CD4-positive, alpha-beta memory T cell (primary cell): ENCODE measurements around the gene ITPRIP. TPM values are rescaled to one million over a fixed set of nuclear protein-coding genes. Genes with fewer than 3 reads are reported as not detected.
A peak's percentile ranks its signal among the peaks of the same experiment; 100 is the strongest.

Experiments
- CTCF ChIA-PET: fragments of 350-600 bp; sonication (Branson Sonifier 250); formaldehyde crosslinking; loops from one replicate; lab custom pipeline; 2021; ENCODE audit warnings: inconsistent platforms; ENCODE audit not compliant: partially characterized antibody; lab: Charles Lee
- POLR2A ChIA-PET: fragments of 350-600 bp; sonication (Branson Sonifier 250); formaldehyde crosslinking; loops from one replicate; lab custom pipeline; 2021; ENCODE audit not compliant: partially characterized antibody; lab: Charles Lee
- DNase-seq, 5 donors: peaks; one replicate each; pipeline versions ENCODE4 v3.0.0 to v3.0.0-alpha.2; 2020 to 2022; ENCODE audit warnings: mixed read lengths in 1 of 5
- H3K27ac ChIP-seq: one replicate; pipeline ENCODE4 v1.7.0; 2013; ENCODE audit warnings: low read depth, low read length
- H3K27me3 ChIP-seq: 2 replicates; pipeline ENCODE4 v1.7.0; 2013; ENCODE audit warnings: mild to moderate bottlenecking, low read length, moderate library complexity; ENCODE audit not compliant: insufficient read depth
- H3K36me3 ChIP-seq: 2 replicates; pipeline ENCODE4 v1.7.0; 2013; ENCODE audit warnings: mild to moderate bottlenecking, low read length, moderate library complexity; ENCODE audit not compliant: insufficient read depth
- H3K4me1 ChIP-seq: 2 replicates; pipeline ENCODE4 v1.7.0; 2013; ENCODE audit warnings: mild to moderate bottlenecking, low read length, moderate library complexity; ENCODE audit not compliant: insufficient read depth
- H3K4me3 ChIP-seq, 2 donors: one replicate each; pipeline ENCODE4 v1.7.0; 2013; ENCODE audit warnings: low read length in 2 of 2, mild to moderate bottlenecking in 1 of 2
- H3K9me3 ChIP-seq, 2 donors: one replicate each; pipeline ENCODE4 v1.7.0; 2013; ENCODE audit warnings: low read length in 2 of 2, control low read depth in 1 of 2; ENCODE audit not compliant: control insufficient read depth in 1 of 2
- H3K27ac Mint-ChIP-seq, 7 donors: one replicate each; pipeline ENCODE4 v1.8.0; 2020 to 2021; ENCODE audit warnings: mixed read lengths in 7 of 7, mild to moderate bottlenecking in 6 of 7, inconsistent platforms in 3 of 7, moderate library complexity in 3 of 7
- H3K27me3 Mint-ChIP-seq, 2 donors: one replicate each; pipeline ENCODE4 v1.8.0; 2020 to 2021; ENCODE audit warnings: mixed read lengths in 2 of 2
- H3K36me3 Mint-ChIP-seq, 2 donors: one replicate each; pipeline ENCODE4 v1.8.0; 2020 to 2021; ENCODE audit warnings: mixed read lengths in 2 of 2, inconsistent platforms in 1 of 2, mild to moderate bottlenecking in 1 of 2
- H3K4me1 Mint-ChIP-seq, 4 donors: one replicate each; pipeline ENCODE4 v1.8.0; 2020 to 2021; ENCODE audit warnings: mixed read lengths in 4 of 4, mild to moderate bottlenecking in 1 of 4
- H3K4me3 Mint-ChIP-seq, 8 donors: one replicate each; pipeline ENCODE4 v1.8.0; 2020 to 2021; ENCODE audit warnings: mixed read lengths in 8 of 8, mild to moderate bottlenecking in 7 of 8, moderate library complexity in 6 of 8, inconsistent platforms in 3 of 8
- H3K9me3 Mint-ChIP-seq, 8 donors: one replicate each; pipeline ENCODE4 v1.8.0; 2020 to 2021; ENCODE audit warnings: mixed read lengths in 8 of 8, mild to moderate bottlenecking in 5 of 8, inconsistent platforms in 3 of 8, moderate library complexity in 1 of 8
- intact Hi-C: fragments of 100-400 bp; cut with micrococcal nuclease; formaldehyde crosslinking; loops from one replicate; pipeline ENCODE4 v1.15.1; 2023
- polyA plus RNA-seq, 2 donors: library from polyadenylated mRNA; unstranded; fragments of 300-500 nt; fragmentation: Illumina TruSeq; gene quantifications; one replicate each; pipeline ENCODE4 v1.2.3, GENCODE V29; 2021
- total RNA-seq, 2 experiments: library from RNA; stranded (reverse); gene quantifications; one replicate each; pipeline ENCODE4 v1.2.3, GENCODE V29; 2021

Gene ITPRIP
- total and polyA plus RNA-seq, 4 experiments from 2014 or later, result 10.3 to 15.7 (median 14.2) TPM

DNA sequence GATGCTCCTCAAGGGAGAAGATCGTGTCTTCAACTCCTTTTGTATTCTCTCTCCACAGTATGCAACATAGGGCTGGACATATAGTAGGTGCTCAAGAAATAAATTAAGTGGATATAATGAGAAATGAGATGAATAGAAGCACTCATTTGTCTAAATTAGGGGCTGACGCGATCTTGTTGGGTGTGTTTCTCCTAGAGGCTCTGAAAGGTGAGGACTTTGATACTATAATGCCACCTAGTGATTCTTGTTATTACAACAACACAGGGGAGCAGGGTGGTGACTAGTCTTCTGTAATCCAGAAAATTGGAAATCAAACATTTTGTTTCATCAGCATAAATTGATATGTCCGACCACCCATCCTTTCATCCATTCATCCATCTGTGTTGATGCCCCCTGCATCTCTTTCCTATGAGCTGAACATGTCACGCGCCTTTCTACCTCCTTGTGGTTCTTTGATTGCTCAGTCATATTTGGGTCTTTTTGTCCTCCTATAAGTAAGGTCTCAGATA is 11.9 kb upstream of the ITPRIP start:
- POLR2A ChIA-PET, result interaction anchor here (5.1 to 6.1 kb wide), 2 partner anchors 13 to 43 kb away, joined by 43 to 74 read pairs; partner anchors contain the start of gene ITPRIP
- peak; percentile 53 to 76 (median 70) for DNase-seq
- no peak overlapping the region for H3K27ac ChIP-seq

DNA sequence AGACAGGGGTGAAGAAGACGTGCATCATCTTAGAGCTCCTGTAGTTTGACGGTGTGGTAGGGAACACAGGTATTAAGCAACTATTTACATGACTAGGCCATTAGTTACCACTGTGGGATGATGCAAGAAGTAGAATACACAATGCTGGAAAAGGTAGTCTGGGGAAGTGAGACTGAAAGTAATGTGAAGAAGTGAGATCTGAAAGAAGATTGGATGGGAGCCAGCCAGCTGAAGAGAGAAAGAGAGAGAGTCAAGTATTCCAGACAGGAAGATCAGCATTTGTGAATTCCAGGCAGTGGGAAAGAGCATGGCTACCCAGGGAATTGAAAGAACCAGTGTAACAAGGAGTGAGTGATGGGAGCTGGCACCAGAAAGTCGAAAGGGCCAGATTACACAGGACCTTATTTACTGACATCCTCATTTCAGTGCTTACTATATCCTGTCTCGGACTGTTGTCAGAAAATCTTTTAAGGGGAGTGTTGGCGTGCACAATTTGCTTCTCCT is 11.4 kb upstream of the ITPRIP start:
- H3K36me3 Mint-ChIP-seq, result no peaks in the 10 kb centered on the region
- Histone ChIP-seq H3K27ac (no peak overlapping the region), H3K27me3 (no peaks in the 10 kb centered on the region), H3K4me1 (peaks cover 41% of the 10 kb centered on the region), H3K4me3 (no peak overlapping the region), H3K9me3 (no peaks in the 10 kb centered on the region), H3K36me3 (no peaks in the 10 kb centered on the region)
- no peaks in the 10 kb centered on the region for H3K27me3 Mint-ChIP-seq
- intact Hi-C loops, result loop anchor here (1.0 to 2.0 kb wide), 3 partner anchors 21 to 58 kb away; no protein-coding TSS in a partner anchor
- ChIA-PET CTCF (interaction anchor here (2.3 to 11.8 kb wide), 9 partner anchors 11 to 75 kb away, joined by 7 to 481 read pairs (median 38); partner anchors contain the start of gene ITPRIP), POLR2A (interaction anchor here (5.1 to 6.1 kb wide), 2 partner anchors 12 to 43 kb away, joined by 43 to 74 read pairs; partner anchors contain the start of gene ITPRIP)
- peaks cover 0 to 2% (median 0%) of the 10 kb centered on the region in 8 donors for H3K9me3 Mint-ChIP-seq
- no peak overlapping the region for H3K27ac Mint-ChIP-seq
- no peak overlapping the region for H3K4me3 Mint-ChIP-seq
- no peak for DNase-seq
- H3K4me1 Mint-ChIP-seq, result peaks cover 19 to 31% (median 26%) of the 10 kb centered on the region in 4 donors

More for the DNA sequence above, 11.9 kb upstream of the ITPRIP start:
- CTCF ChIA-PET, result interaction anchor here (0.7 to 11.8 kb wide), 15 partner anchors 9 to 95 kb away, joined by 3 to 481 read pairs (median 16); partner anchors contain the start of genes GSTO1 and ITPRIP
- Mint-ChIP-seq H3K4me1 (peaks cover 19 to 31% (median 26%) of the 10 kb centered on the region in 4 donors), H3K27ac (no peak overlapping the region), H3K4me3 (no peak overlapping the region), H3K9me3 (peaks cover 0 to 2% (median 0%) of the 10 kb centered on the region in 8 donors), H3K36me3 (no peaks in the 10 kb centered on the region), H3K27me3 (no peaks in the 10 kb centered on the region)
- intact Hi-C loops, result loop anchor here (1.0 to 2.0 kb wide), 3 partner anchors 21 to 59 kb away; no protein-coding TSS in a partner anchor
- H3K4me1 ChIP-seq, result peaks cover 41% of the 10 kb centered on the region
- H3K27me3 ChIP-seq, result no peaks in the 10 kb centered on the region
- H3K4me3 ChIP-seq, result no peak overlapping the region
- H3K36me3 ChIP-seq, result no peaks in the 10 kb centered on the region
- no peaks in the 10 kb centered on the region for H3K9me3 ChIP-seq

- no peaks in the 10 kb centered on the region for H3K36me3 ChIP-seq
- peaks cover 32% of the 10 kb centered on the region for H3K4me1 ChIP-seq
- Mint-ChIP-seq H3K9me3 (peaks cover 0 to 2% (median 0%) of the 10 kb centered on the region in 8 donors), H3K27me3 (no peaks in the 10 kb centered on the region), H3K27ac (peak overlapping the region in 1 of 7 donors; percentile 5), H3K4me3 (no peak overlapping the region), H3K4me1 (peaks cover 19 to 31% (median 26%) of the 10 kb centered on the region in 4 donors), H3K36me3 (no peaks in the 10 kb centered on the region)
- CTCF ChIA-PET, result interaction anchor here (3.4 to 11.8 kb wide), 3 partner anchors 43 to 74 kb away, joined by 16 to 481 read pairs (median 449); no protein-coding TSS in a partner anchor
- no peaks in the 10 kb centered on the region for H3K27me3 ChIP-seq
- DNase-seq, result no peak
- intact Hi-C loops, result no loop called here
- no peaks in the 10 kb centered on the region for H3K9me3 ChIP-seq
- no peak overlapping the region for H3K27ac ChIP-seq
- POLR2A ChIA-PET, result interaction anchor here (6.1 kb wide), 1 partner anchor 42 kb away, joined by 74 read pairs; no protein-coding TSS in a partner anchor
- no peak overlapping the region for H3K4me3 ChIP-seq
Measured at GRCh38 chr10:104348601-104349000, 10.3 kb upstream of the ITPRIP start.

- no peak for DNase-seq
- intact Hi-C loops, result no loop called here
- H3K9me3 Mint-ChIP-seq, result peaks cover 0 to 2% (median 0%) of the 10 kb centered on the region in 8 donors
- no peaks in the 10 kb centered on the region for H3K36me3 Mint-ChIP-seq
- Histone ChIP-seq H3K4me1 (peaks cover 23% of the 10 kb centered on the region), H3K27me3 (no peaks in the 10 kb centered on the region), H3K27ac (no peak overlapping the region), H3K4me3 (no peak overlapping the region), H3K36me3 (no peaks in the 10 kb centered on the region), H3K9me3 (no peaks in the 10 kb centered on the region)
- ChIA-PET POLR2A (interaction anchor here (0.6 to 1.6 kb wide), 5 partner anchors 9 to 227 kb away, joined by 3 to 7 read pairs (median 4); partner anchors contain the start of gene ITPRIP), CTCF (interaction anchor here (1.3 to 11.8 kb wide), 5 partner anchors 9 to 73 kb away, joined by 3 to 481 read pairs (median 16); no protein-coding TSS in a partner anchor)
- H3K4me3 Mint-ChIP-seq, result no peak overlapping the region
- H3K27ac Mint-ChIP-seq, result no peak overlapping the region
- H3K4me1 Mint-ChIP-seq, result peaks cover 18 to 26% (median 22%) of the 10 kb centered on the region in 4 donors
- no peaks in the 10 kb centered on the region for H3K27me3 Mint-ChIP-seq
Measured at GRCh38 chr10:104347295-104348045, 9.2 kb upstream of the ITPRIP start.

DNA sequence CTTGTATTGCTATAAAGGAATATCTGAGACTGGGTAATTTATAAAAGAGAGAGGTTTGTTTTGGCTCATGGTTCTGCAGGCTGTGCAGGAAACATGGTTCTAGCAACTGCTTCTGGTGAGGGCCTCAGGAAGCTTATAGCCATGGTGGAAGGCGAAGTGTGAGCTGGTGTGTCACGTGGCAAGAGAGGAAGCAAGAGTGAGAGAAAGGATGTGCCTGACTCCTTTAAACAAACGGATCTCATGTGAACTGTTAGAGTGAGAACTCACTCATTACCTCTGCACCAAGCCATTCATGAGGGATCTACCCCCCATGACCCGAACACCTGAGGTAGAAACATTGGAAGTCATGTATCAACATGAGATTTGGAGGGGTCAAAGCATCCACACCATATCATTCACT is 7.7 kb upstream of the ITPRIP start:
- Histone ChIP-seq H3K27ac (no peak overlapping the region), H3K4me3 (no peak overlapping the region), H3K27me3 (no peaks in the 10 kb centered on the region), H3K4me1 (peaks cover 14% of the 10 kb centered on the region), H3K9me3 (no peaks in the 10 kb centered on the region), H3K36me3 (no peaks in the 10 kb centered on the region)
- intact Hi-C loops, result no loop called here
- Mint-ChIP-seq H3K27me3 (no peaks in the 10 kb centered on the region), H3K27ac (peak overlapping the region in 5 of 7 donors; percentile 13 to 83 (median 72)), H3K9me3 (peaks cover 0 to 2% (median 0%) of the 10 kb centered on the region in 8 donors), H3K36me3 (no peaks in the 10 kb centered on the region), H3K4me1 (peaks cover 10 to 19% (median 13%) of the 10 kb centered on the region in 4 donors), H3K4me3 (peak overlapping the region in 2 of 8 donors; percentile 49 to 74)
- ChIA-PET CTCF (interaction anchor here (1.1 to 11.8 kb wide), 5 partner anchors 7 to 71 kb away, joined by 3 to 481 read pairs (median 16); no protein-coding TSS in a partner anchor), POLR2A (interaction anchor here (1.0 kb wide), 1 partner anchor 40 kb away, joined by 12 read pairs; no protein-coding TSS in a partner anchor)
- no peak for DNase-seq

GRCh38 chr10:104345515-104345914 is 7.2 kb upstream of the ITPRIP start:
- Histone ChIP-seq H3K36me3 (no peaks in the 10 kb centered on the region), H3K27ac (no peak overlapping the region), H3K9me3 (no peaks in the 10 kb centered on the region), H3K4me3 (no peak overlapping the region), H3K27me3 (no peaks in the 10 kb centered on the region), H3K4me1 (peaks cover 14% of the 10 kb centered on the region)
- Mint-ChIP-seq H3K27me3 (no peaks in the 10 kb centered on the region), H3K27ac (peak overlapping the region in 5 of 7 donors; percentile 7 to 72 (median 31)), H3K9me3 (peaks cover 0 to 2% (median 0%) of the 10 kb centered on the region in 8 donors), H3K36me3 (no peaks in the 10 kb centered on the region), H3K4me1 (peaks cover 10 to 19% (median 13%) of the 10 kb centered on the region in 4 donors), H3K4me3 (no peak overlapping the region)
- intact Hi-C loops, result no loop called here
- CTCF ChIA-PET, result interaction anchor here (1.1 to 11.8 kb wide), 4 partner anchors 24 to 71 kb away, joined by 3 to 481 read pairs (median 232); no protein-coding TSS in a partner anchor
- POLR2A ChIA-PET, result interaction anchor here (1.0 kb wide), 1 partner anchor 40 kb away, joined by 12 read pairs; no protein-coding TSS in a partner anchor
- DNase-seq, result no peak
